ENCODE data around the gene AMPH. TPM values are rescaled to one million over a fixed set of nuclear protein-coding genes. Genes with fewer than 3 reads are reported as not detected.
"Not testable (repeated sequence)": the region's sequence is repeated elsewhere in the genome, so short reads cannot be mapped to it uniquely, and the experiment has no call there.

The AMPH gene
- total RNA-seq, 4 donors from 2014 or later = 0.51 to 19.6 (median 11.6) TPM

DNA sequence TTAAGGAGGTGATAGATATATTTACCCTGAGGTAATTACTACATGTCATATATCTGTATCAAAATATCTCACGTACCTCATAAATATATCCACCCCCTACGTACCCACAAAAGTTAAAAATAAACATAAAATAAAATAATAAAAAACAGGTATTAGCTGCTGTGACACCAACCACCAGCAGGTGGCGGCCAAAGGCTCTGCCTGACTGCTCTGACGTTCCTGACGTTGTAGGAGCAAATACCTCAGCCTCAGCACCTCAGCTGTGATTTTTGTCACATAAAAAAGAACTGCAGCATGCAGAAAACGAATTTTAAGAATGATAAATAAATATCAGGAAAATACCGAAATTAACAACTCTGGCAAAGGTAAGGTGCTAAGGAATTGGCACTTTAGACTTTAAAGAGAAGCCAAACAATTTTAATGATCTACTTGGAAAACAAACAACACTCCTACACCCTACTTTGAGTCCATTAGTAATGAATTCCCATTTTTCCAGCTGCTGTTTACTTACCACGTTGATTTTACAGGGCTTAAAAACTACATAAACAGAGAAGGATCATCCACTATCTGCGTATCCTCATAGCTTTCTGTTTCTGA lies 232.3 kb downstream of the AMPH start:
- no peaks in the 10 kb centered on the region for H3K27me3 ChIP-seq
- H3K36me3 ChIP-seq = no peaks in the 10 kb centered on the region
- TF ChIP-seq POLR2A (IDR thresholded peaks at IDR 0.05) = no peak
- TF ChIP-seq, protein P1, sequence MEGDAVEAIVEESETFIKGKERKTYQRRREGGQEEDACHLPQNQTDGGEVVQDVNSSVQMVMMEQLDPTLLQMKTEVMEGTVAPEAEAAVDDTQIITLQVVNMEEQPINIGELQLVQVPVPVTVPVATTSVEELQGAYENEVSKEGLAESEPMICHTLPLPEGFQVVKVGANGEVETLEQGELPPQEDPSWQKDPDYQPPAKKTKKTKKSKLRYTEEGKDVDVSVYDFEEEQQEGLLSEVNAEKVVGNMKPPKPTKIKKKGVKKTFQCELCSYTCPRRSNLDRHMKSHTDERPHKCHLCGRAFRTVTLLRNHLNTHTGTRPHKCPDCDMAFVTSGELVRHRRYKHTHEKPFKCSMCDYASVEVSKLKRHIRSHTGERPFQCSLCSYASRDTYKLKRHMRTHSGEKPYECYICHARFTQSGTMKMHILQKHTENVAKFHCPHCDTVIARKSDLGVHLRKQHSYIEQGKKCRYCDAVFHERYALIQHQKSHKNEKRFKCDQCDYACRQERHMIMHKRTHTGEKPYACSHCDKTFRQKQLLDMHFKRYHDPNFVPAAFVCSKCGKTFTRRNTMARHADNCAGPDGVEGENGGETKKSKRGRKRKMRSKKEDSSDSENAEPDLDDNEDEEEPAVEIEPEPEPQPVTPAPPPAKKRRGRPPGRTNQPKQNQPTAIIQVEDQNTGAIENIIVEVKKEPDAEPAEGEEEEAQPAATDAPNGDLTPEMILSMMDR (IDR thresholded peaks at IDR 0.05) = peak; percentile 52 to 83 (median 66)
- no peak overlapping the region for H3K4me3 ChIP-seq
- no peak overlapping the region for H3K27ac ChIP-seq
- H3K9me3 ChIP-seq = no peaks in the 10 kb centered on the region
- intact Hi-C loops (cut with DNase I; ENCODE audit: low total_unique reads) = no loop called here
- peak; percentile 36 to 37 for DNase-seq
- no peaks in the 10 kb centered on the region for H3K4me1 ChIP-seq

DNA sequence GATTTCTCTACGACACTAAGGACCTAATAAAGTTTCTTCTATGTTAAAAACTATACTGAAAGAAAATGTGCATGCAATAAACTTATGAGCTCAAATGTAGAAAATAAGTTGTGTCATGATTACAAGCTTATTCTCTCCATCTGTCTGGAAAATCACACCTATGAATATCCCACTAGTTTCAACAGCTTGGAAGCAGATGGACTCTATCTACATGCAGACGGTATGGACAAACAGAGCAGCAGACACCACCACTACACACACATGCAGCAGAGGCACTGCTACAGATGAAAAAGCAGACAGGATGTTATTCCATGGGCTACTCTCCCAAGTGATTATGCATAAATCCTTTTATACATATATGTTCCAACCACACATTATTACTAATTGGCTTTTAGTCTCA lies 234.3 kb downstream of the AMPH start:
- H3K9me3 ChIP-seq = no peaks in the 10 kb centered on the region
- H3K36me3 ChIP-seq = no peaks in the 10 kb centered on the region
- H3K27ac ChIP-seq = no peak overlapping the region
- DNase-seq = no peak
- no peaks in the 10 kb centered on the region for H3K27me3 ChIP-seq
- TF ChIP-seq, protein P1 (IDR thresholded peaks at IDR 0.05) = no peak
- no peak for TF ChIP-seq POLR2A (IDR thresholded peaks at IDR 0.05)
- no peaks in the 10 kb centered on the region for H3K4me1 ChIP-seq
- no peak overlapping the region for H3K4me3 ChIP-seq
- intact Hi-C loops (cut with DNase I; ENCODE audit: low total_unique reads) = no loop called here

DNA sequence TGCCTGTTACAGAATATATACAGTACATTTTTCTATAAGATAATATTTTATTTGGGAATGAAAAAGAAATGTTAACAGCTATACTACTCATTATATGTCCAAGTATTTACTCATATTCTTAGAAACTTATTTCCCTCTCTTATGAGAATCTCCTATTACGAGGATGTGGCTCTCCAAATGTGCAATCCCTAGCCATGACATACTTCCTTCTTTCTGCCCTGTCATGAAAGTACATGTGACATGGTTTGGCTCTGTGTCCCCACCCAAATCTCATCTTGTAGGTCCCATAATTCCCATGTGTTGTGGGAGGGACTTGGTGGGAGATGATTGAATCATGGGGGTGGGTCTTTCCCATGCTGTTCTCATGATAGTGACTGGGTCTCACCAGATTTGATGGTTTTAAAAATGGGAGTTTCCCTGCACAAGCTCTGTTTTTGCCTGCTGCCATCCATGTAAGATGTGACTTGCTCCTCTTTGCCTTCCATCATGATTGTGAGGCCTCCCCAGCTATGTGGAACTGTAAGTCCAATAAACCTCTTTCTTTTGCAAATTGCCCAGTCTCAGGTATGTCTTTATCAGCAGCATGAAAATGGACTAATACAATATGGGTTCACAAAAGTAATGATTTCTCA lies 235.1 kb downstream of the AMPH start:
- H3K4me1 ChIP-seq; DNase-seq; H3K9me3 ChIP-seq; H3K27me3 ChIP-seq; H3K27ac ChIP-seq; H3K36me3 ChIP-seq; intact Hi-C loops (cut with DNase I; ENCODE audit: low total_unique reads); H3K4me3 ChIP-seq: not testable (repeated sequence)

DNA sequence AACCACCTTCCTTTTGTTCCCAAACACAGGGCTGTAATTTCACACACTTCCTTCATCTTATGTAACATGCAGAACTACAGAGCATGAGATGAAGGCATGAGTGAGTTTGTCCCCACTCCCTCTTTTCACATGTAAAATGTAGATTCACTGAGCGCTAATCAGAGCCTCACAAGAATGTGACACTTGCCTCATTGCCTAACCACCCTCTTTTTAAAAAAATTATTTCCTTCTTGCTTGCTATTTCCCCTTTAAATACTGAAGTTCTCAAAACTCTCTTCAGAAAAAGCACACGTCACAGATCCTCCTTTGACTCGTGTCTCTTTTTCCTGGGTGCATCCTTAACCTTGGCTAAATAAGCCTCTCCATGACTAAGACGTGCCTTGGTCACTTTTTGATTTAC lies 236.5 kb downstream of the AMPH start:
- Histone ChIP-seq H3K9me3 (no peaks in the 10 kb centered on the region), H3K27me3 (no peaks in the 10 kb centered on the region), H3K36me3 (no peaks in the 10 kb centered on the region), H3K4me3 (no peak overlapping the region), H3K4me1 (no peaks in the 10 kb centered on the region), H3K27ac (no peak overlapping the region)
- intact Hi-C loops (cut with DNase I; ENCODE audit: low total_unique reads) = no loop called here
- TF ChIP-seq POLR2A (IDR thresholded peaks at IDR 0.05) = no peak
- TF ChIP-seq, protein P1 (IDR thresholded peaks at IDR 0.05) = no peak
- DNase-seq = no peak

DNA sequence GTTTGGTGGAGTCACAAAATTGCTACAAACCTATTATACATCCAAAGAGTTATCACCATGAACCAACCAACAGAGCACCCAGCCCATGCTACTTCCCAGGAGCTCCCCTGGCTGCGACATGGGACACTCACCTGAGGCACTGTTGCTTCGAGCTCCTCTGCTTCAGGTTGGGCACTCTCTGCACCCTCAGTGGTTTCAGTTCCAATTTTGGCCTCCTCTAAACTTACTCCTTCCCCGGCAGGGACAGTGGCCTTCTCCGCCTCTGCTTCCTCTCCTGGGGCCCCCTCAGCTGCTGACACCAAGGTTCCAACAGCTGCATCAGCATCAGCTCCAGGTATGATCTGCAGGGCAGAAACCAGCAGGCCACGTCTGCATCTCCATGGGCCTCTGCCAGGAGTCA lies 237.3 kb downstream of the AMPH start:
- intact Hi-C loops (cut with DNase I; ENCODE audit: low total_unique reads) = no loop called here

More for the DNA sequence above, 237.3 kb downstream of the AMPH start:
- no peak for DNase-seq
- Histone ChIP-seq H3K4me1 (no peaks in the 10 kb centered on the region), H3K27ac (no peak overlapping the region), H3K36me3 (no peaks in the 10 kb centered on the region), H3K4me3 (no peak overlapping the region), H3K27me3 (no peaks in the 10 kb centered on the region), H3K9me3 (no peaks in the 10 kb centered on the region)
- TF ChIP-seq, protein P1 (IDR thresholded peaks at IDR 0.05) = no peak
- TF ChIP-seq POLR2A (IDR thresholded peaks at IDR 0.05) = no peak

Data from uterus (tissue), 4 donors.